ENCODE results near the gene ODAD2.
A peak's percentile ranks its signal among the peaks of the same experiment; 100 is the strongest.

ODAD2 gene

DNA sequence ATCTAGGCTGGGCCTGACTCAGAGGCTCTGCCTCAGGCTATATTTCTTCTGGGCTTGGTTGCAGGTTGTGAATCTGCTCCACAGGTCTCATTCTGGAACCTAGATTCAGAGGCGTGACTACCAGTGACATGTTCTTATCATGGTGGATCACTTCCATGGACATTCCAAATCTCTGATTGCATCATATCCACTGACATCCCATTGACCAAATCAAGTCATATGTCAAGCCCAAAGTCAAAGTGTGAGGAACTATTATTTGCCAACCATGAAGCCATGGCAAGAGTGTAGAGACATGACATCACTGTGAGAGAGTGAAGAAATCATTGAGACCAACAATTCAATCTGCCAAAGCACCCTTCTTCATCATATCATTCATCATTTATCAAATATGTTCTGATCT is 11.9 kb upstream of the ODAD2 start:
- TF ChIP-seq ZBTB7A (IDR thresholded peaks at IDR 0.05; ENCODE audit: low read depth) = no peak
- no peak for TF ChIP-seq TCF12 (IDR thresholded peaks at IDR 0.05; ENCODE audit: low read depth)

GRCh38 chr10:28008054-28008453 is 9.2 kb upstream of the ODAD2 start:
- TF ChIP-seq FOXM1 (IDR thresholded peaks at IDR 0.05; ENCODE audit: borderline replicate concordance, low read depth) = no peak
- TF ChIP-seq CREB1 (IDR thresholded peaks at IDR 0.05; ENCODE audit: low read depth) = no peak
- TF ChIP-seq ZBTB7A (IDR thresholded peaks at IDR 0.05; ENCODE audit: low read depth) = no peak
- TF ChIP-seq YY1 (IDR thresholded peaks at IDR 0.05; ENCODE audit: low read depth) = no peak
- TF ChIP-seq USF1 (IDR thresholded peaks at IDR 0.05) = no peak
- no peak for TF ChIP-seq TEAD4 (IDR thresholded peaks at IDR 0.05)
- TF ChIP-seq, protein P1, sequence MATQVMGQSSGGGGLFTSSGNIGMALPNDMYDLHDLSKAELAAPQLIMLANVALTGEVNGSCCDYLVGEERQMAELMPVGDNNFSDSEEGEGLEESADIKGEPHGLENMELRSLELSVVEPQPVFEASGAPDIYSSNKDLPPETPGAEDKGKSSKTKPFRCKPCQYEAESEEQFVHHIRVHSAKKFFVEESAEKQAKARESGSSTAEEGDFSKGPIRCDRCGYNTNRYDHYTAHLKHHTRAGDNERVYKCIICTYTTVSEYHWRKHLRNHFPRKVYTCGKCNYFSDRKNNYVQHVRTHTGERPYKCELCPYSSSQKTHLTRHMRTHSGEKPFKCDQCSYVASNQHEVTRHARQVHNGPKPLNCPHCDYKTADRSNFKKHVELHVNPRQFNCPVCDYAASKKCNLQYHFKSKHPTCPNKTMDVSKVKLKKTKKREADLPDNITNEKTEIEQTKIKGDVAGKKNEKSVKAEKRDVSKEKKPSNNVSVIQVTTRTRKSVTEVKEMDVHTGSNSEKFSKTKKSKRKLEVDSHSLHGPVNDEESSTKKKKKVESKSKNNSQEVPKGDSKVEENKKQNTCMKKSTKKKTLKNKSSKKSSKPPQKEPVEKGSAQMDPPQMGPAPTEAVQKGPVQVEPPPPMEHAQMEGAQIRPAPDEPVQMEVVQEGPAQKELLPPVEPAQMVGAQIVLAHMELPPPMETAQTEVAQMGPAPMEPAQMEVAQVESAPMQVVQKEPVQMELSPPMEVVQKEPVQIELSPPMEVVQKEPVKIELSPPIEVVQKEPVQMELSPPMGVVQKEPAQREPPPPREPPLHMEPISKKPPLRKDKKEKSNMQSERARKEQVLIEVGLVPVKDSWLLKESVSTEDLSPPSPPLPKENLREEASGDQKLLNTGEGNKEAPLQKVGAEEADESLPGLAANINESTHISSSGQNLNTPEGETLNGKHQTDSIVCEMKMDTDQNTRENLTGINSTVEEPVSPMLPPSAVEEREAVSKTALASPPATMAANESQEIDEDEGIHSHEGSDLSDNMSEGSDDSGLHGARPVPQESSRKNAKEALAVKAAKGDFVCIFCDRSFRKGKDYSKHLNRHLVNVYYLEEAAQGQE (IDR thresholded peaks at IDR 0.05; ENCODE audit: low read depth) = no peak
- TF ChIP-seq NFIC (IDR thresholded peaks at IDR 0.05) = no peak
- no peak for TF ChIP-seq CEBPB (IDR thresholded peaks at IDR 0.05)
- TF ChIP-seq TAF1 (IDR thresholded peaks at IDR 0.05; ENCODE audit: low read depth) = no peak
- no peak for TF ChIP-seq RAD21 (IDR thresholded peaks at IDR 0.05; ENCODE audit: low read depth)
- TF ChIP-seq EGR1 (IDR thresholded peaks at IDR 0.05) = no peak
- TF ChIP-seq TCF12 (IDR thresholded peaks at IDR 0.05; ENCODE audit: low read depth) = no peak
- no peak for TF ChIP-seq EP300 (IDR thresholded peaks at IDR 0.05; ENCODE audit: borderline replicate concordance)
- TF ChIP-seq, protein P2, sequence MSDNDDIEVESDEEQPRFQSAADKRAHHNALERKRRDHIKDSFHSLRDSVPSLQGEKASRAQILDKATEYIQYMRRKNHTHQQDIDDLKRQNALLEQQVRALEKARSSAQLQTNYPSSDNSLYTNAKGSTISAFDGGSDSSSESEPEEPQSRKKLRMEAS (IDR thresholded peaks at IDR 0.05) = no peak

DNA sequence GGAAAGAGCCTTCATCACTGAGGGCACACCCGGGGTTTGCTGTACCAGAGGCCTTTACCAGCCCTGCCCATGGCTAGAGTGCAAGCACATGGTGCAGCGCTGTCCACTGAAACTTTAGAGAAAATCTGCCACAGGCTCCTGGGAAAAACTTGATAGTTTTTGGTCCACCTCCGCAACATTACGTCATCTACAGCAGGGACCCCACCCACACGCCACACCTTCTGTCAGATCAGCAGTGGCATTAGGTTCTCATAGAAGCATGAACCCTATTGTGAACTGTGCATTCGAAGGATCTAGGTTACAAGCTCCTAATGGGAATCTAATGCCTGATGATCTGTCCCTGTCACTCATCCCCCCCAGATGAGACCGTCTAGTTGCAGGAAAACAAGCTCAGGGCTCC is 2.5 kb upstream of the ODAD2 start:
- TF ChIP-seq EGR1 (IDR thresholded peaks at IDR 0.05) (no peak), TCF12 (IDR thresholded peaks at IDR 0.05; ENCODE audit: low read depth) (no peak), EP300 (IDR thresholded peaks at IDR 0.05; ENCODE audit: borderline replicate concordance) (no peak), YY1 (IDR thresholded peaks at IDR 0.05; ENCODE audit: low read depth) (no peak), RAD21 (IDR thresholded peaks at IDR 0.05; ENCODE audit: low read depth) (no peak), FOXM1 (IDR thresholded peaks at IDR 0.05; ENCODE audit: borderline replicate concordance, low read depth) (no peak), ZBTB7A (IDR thresholded peaks at IDR 0.05; ENCODE audit: low read depth) (no peak), USF1 (IDR thresholded peaks at IDR 0.05) (no peak), CREB1 (IDR thresholded peaks at IDR 0.05; ENCODE audit: low read depth) (no peak), NFIC (IDR thresholded peaks at IDR 0.05) (no peak), TAF1 (IDR thresholded peaks at IDR 0.05; ENCODE audit: low read depth) (no peak), TEAD4 (IDR thresholded peaks at IDR 0.05) (no peak), CEBPB (IDR thresholded peaks at IDR 0.05) (no peak)
- TF ChIP-seq, protein P2 (IDR thresholded peaks at IDR 0.05) = no peak
- TF ChIP-seq, protein P1 (IDR thresholded peaks at IDR 0.05; ENCODE audit: low read depth) = no peak

DNA sequence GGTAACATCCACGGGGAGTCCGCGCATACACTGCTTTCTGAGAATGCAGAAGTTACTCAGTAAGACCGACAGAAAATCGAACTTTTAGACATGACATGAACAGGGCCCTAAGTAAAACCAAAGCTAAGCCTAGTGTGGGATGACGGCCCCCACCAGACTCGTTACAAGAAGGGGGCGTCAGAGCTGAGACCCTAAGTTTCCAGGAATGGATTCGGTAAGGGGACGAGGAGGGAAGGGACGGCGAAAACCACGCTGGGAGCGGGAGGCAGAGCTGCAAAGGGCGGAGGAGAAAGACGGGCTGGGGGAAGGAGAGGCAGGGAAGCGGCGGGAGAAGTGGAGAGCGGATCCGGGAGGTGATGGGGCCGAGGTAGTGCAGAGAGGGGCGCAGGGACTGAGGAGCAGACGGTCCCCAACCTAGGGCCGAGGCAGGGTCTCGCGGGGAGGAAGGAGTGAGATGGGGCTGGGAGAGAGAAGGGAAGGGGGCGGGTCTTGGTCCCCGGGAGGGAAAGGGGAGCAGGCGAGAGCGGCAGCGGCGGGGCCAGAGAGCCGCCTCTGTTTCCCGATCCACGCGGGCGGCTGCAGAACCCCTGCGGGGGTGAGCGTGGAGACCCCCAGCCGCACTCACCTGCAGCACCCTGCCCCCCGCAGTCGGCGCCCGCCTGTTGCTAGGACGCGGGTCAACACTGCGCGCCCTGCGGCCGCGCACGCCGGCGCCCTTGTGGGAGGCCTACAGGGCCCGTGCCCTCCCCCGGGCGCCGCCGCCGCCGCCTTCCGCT is 513 bp downstream of the ODAD2 start:
- TF ChIP-seq, protein P1 (IDR thresholded peaks at IDR 0.05; ENCODE audit: low read depth) = no peak
- TF ChIP-seq ZBTB7A (IDR thresholded peaks at IDR 0.05; ENCODE audit: low read depth) (peak; percentile 48; the same call in 1 of the 2 replicates), EGR1 (IDR thresholded peaks at IDR 0.05) (0 out of 2 replicates have a peak, but pooled peaks have one; percentile 13)
- TF ChIP-seq, protein P2 (IDR thresholded peaks at IDR 0.05) = peak; percentile 49; the same call in 1 of the 2 replicates
